GM18867 (cell line): ENCODE data around the gene SGSM1.
"Not testable (repeated sequence)": the region's sequence is repeated elsewhere in the genome, so short reads cannot be mapped to it uniquely, and the experiment has no call there.

Experiments used
- ATAC-seq: cut with Tn5 transposase; IDR thresholded peaks from one replicate; pipeline ENCODE4 v1.9.1; 2021; ENCODE audit warnings: mild to moderate bottlenecking, moderate library complexity; ENCODE audit not compliant: unreplicated experiment

Gene SGSM1

GRCh38 chr22:24834845-24835570, 29.0 kb downstream of the SGSM1 start:
- no peak for ATAC-seq

DNA sequence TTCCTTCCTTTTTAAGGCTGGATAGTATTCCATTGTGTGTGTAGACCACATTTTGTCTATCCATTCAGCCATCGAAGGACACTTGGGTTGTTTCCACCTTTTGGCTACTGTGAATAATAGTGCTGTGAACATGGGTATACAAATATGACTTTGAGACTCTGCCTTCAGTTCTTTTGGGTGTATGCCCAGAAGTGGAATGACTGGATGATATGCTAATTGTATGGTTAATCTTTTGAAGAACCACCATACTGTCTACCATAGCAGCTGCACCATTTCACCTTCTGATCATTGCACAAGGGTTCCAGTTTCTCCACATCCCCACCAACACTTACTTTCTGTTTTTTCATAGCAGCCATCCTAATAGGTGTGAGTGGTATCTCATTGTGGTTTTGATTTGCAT, 30.3 kb downstream of the SGSM1 start:
- ATAC-seq: no peak

- ATAC-seq: not testable (repeated sequence)
Observed at GRCh38 chr22:24837517-24837916, 31.5 kb downstream of the SGSM1 start.

DNA sequence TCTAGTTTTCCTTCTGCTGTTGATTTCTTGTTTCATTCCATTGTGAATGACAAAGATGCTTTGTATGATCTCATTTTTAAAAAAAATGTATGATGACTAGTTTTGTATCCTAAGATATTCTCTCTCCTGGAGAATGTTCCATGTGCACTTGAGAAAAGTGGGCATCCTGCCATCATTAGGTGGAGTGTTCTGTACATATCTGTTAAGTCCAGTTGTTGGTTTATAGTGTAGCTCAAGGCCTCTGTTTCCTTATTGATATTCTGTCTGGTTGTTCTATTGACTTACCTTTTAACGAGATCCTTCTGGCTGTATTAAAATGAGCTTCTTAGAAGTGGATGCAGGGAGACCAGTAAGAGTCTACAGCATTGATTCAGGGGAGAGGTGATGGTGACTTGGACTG, 35.2 kb downstream of the SGSM1 start:
- no peak for ATAC-seq

- no peak for ATAC-seq
Observed at GRCh38 chr22:24843048-24843447, 37.0 kb downstream of the SGSM1 start.

GRCh38 chr22:24845041-24845898, 39.3 kb downstream of the SGSM1 start:
- no peak for ATAC-seq

DNA sequence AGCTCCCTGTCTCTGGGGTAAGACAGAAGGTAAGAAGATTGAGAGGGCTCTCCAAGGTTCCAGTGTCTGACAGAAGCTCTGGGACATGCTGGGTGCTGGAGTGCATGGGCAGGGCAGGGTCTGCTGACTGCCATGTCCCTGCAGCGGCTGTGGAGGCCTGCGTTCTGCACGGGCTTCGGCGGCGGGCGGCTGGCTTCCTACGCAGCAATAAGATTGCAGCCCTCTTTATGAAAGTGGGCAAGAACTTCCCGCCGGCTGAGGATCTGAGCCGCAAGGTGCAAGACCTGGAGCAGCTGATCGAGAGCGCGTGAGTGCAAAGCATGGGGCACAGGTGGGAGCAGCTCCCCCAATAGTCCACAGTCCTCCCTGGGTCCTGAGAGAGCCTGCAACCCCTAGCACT, 41.5 kb downstream of the SGSM1 start:
- no peak for ATAC-seq

GRCh38 chr22:24848559-24849168, 42.7 kb downstream of the SGSM1 start:
- ATAC-seq: no peak

GRCh38 chr22:24855794-24856193, 49.8 kb downstream of the SGSM1 start:
- no peak for ATAC-seq

GRCh38 chr22:24857576-24857975, 51.6 kb downstream of the SGSM1 start:
- ATAC-seq: no peak

- no peak for ATAC-seq
Observed at GRCh38 chr22:24859587-24859986, 53.6 kb downstream of the SGSM1 start.

GRCh38 chr22:24865508-24865907, 59.5 kb downstream of the SGSM1 start:
- ATAC-seq: no peak

DNA sequence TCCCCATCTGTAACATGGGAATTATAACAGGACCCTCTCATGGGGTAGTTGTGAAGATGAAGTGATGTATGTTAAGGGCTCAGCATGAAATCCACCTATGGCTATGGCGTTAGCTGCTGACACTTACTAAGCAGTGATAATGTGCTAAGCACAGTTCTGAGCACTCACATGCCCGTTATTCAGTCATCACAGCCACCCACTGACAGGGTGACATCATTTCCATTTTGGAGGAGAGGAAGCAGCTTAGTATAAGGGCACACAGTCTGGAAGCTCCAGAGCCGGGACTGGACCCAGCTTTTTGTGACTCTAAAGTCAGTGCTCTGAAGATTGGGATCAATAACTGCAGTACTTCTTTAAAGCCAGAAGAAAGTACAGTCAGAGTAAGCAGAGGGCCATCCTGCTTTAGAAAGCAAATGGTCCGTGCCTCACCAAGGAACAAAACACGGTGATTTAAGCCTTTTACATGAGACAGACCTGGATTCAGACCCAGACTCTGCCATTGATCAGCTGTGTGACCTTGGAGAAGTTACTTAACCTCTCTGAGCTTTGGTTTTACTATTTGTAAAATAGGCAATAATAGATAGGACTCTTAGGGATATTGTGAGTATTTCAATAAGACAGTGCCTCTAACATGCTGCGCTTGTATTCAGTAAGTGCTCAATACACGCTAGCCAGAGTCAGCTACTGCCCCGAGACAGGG, 61.5 kb downstream of the SGSM1 start:
- no peak for ATAC-seq

GRCh38 chr22:24868979-24869378, 63.0 kb downstream of the SGSM1 start:
- no peak for ATAC-seq

- no peak for ATAC-seq
Observed at GRCh38 chr22:24871611-24872205, 65.7 kb downstream of the SGSM1 start.

GRCh38 chr22:24873226-24873625, 67.2 kb downstream of the SGSM1 start:
- ATAC-seq: no peak

DNA sequence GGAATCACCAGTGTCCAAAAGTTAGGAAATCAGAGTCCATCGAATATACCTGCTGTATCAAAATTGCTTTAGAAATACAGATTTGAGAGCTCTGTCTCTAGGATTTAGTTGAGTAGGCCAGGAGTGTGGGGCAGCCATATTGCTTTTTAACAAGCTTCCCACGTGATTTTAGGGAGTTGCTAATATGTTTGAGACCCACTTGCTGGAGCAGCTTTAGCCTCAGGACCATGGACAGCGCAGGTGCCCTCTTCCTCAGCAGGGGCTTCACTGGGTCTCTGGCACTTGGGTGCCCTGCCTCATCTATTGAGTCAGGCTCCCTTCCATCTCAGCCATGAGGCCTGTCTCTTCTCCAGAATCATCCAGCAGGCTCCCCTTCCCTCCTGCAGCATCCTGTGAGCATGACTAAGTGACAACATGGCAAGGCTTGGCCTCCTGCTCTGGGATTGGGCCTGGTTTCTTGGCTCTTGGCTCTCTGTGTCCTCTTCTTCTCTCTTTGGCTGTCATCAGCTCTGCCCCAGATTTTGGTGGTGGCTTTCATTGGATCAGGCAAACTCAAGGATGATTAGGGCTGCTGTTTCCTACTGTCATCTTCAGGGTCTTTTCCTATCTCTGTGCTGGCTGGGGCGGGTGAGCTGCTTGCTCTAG, 70.0 kb downstream of the SGSM1 start:
- no peak for ATAC-seq

DNA sequence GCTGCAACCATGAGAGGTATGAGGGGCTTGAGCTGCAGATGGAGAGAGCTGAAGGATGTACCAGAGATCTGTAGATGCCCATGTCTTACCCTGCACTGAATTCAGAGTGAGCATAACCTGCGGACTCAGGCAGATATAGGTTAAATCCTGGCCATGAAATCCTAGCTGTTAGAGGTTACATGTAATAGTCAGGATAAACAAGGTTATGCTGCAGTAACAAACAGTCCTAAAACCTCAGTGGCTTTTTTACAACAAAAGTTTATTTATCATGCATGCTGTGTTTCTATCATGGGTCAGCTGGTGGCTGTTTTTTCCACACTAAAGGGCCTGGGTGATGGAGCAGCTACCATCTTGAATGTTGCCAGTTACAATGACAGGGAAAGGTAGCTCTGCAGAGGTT, 70.7 kb downstream of the SGSM1 start:
- ATAC-seq: no peak

DNA sequence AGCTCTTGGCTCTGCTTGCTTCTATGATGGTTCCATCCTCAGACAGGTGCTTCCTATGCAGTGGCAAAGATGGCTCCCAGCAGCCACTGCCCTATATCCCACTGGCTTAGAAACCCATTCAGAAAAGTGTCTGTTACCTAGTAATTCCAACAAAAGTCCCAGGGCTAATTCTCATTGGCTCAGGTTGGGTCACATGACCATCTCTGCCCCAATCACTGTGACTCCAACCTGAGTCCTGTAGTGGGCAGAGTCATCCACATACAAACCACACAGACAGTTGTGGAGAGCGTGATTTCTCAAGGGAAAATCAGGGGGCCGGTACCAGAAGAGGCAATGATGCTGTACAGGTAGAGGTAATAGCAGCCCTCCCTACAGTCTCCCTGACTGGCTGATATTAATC, 73.0 kb downstream of the SGSM1 start:
- ATAC-seq: no peak

GRCh38 chr22:24883432-24883831, 77.4 kb downstream of the SGSM1 start:
- no peak for ATAC-seq
